Measurements from ENCODE around the gene CNOT10.
"Not testable (repeated sequence)": the region's sequence is repeated elsewhere in the genome, so short reads cannot be mapped to it uniquely, and the experiment has no call there.

CNOT10 gene

GRCh38 chr3:32759342-32759741, 74.4 kb downstream of the CNOT10 start:
- DNase-seq (ENCODE audit: low read depth), result no peak

- no peak for DNase-seq (ENCODE audit: low read depth)
Measured at GRCh38 chr3:32764481-32764880, 79.5 kb downstream of the CNOT10 start.

- DNase-seq (ENCODE audit: low read depth), result no peak
Measured at GRCh38 chr3:32778389-32778788, 93.4 kb downstream of the CNOT10 start.

DNA sequence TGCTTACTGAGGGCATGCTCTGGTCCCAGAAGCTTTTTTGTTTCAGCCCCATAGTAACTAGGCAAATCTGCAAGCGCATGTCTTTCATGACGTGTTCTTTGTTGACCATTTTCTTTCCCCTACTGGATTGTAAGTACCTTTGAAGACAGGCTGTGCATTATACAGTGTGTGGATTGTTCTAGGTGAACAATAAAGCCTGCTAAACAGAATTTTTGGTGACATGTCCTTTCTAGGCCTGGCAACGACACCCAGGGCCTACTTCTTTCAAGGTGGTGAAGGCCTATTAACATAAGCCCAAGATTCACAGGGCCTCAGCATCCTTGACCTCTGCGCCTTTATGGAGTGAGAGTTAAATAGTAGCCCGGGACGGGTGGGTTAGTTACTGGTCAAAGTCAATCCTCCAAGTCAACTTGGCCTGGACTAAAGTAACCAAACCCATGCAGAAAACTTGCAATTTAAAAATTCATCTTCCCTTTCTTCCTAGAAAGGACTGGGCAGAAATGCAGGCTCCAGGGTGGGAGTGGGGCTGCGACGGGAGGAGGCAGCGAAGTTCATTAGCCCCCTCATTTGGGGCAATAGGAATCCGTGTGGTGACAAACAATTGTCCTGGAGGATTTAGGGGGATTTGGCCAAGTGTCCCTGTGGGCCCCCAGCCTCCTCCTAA, 95.2 kb downstream of the CNOT10 start:
- no peak for DNase-seq (ENCODE audit: low read depth)

DNA sequence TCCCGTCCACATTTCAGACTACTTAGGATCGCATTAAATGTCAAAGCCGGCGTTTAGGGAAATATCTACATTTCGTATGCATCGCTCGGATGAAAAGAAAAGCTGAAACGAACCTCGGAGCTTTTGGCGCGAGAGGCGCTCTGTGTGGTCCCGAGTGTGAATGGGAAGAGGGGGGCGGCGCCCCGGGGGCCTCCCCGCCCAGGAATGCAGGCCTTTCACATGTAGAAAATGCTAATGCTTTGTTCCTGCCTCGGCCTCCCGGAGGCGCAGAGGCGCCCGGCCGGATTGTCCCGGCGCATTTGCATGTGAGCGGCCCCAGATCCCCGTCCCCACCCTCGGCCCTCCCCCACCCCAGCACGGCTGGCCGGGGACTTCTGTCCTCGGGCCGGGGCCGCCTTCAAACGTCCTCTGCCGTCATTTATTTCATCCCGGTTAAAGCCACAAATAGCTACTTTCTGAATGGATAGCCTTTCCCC, 95.8 kb downstream of the CNOT10 start:
- DNase-seq (ENCODE audit: low read depth), result peak; percentile 57

- DNase-seq (ENCODE audit: low read depth), result peak; percentile 78
Measured at GRCh38 chr3:32781211-32781968, 96.4 kb downstream of the CNOT10 start.

- not testable (repeated sequence) for DNase-seq (ENCODE audit: low read depth)
Measured at GRCh38 chr3:32781969-32782270, 96.9 kb downstream of the CNOT10 start.

DNA sequence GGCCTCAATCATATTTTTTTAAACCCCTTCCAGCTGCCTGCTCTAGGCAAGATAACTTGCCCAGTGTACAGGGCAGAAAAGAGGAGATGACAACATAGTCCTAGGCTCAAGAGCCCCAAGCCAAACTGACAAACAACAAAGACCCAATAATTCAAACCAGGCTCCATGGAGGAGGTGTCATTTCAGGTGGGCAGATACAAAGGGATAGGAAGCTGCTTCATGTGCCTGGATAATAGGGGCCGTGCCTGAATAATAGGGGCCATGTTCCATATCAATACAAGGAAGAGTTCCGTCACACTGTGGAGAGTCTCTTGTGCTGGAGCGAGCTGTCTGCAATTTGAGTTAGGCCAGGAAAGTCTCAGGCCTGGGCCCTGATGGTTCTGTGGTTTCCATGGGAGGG, 97.4 kb downstream of the CNOT10 start:
- no peak for DNase-seq (ENCODE audit: low read depth)

DNA sequence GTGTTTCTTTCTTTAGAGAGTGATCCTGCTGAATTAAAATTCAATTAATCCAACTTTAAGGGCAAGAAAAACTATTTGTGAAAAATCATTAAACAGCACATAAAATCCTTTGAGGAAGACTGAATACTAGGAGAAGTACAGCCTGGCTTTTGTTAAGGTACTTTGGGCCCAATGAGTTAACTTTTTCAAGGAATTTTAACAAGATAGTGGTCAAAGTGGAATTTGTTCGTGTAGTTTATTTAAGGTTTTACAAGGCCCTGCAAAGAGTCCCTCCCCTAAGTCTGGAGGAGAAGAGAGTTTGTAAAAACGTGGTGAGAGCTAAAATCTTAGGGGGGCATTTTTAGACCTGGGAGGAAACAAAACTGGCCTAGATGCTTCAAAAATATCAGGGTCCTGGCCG, 106.8 kb downstream of the CNOT10 start:
- DNase-seq (ENCODE audit: low read depth), result peak; percentile 61

GRCh38 chr3:32794487-32795308, 109.7 kb downstream of the CNOT10 start:
- peak; percentile 65 for DNase-seq (ENCODE audit: low read depth)

GRCh38 chr3:32796384-32796950, 111.5 kb downstream of the CNOT10 start:
- not testable (repeated sequence) for DNase-seq (ENCODE audit: low read depth)

GRCh38 chr3:32797776-32798175, 112.8 kb downstream of the CNOT10 start:
- peak; percentile 29 for DNase-seq (ENCODE audit: low read depth)

DNA sequence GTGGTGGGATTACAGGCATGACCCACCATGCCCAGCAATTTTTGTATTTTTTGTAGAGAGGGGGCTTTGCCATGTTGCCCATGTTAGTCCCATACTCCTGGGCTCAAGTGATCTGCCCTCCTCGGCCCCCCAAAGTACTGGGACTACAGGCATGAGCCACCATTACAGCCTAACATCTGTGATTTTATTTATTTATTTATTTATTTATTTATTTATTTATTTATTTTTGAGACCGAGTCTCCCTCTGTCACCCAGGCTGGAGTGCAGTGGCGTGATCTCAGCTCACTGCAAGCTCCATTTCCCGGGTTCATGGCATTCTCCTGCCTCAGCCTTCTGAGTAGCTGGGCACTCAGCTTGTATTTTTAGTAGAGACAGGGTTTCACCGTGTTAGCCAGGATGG, 116.5 kb downstream of the CNOT10 start:
- not testable (repeated sequence) for DNase-seq (ENCODE audit: low read depth)

DNA sequence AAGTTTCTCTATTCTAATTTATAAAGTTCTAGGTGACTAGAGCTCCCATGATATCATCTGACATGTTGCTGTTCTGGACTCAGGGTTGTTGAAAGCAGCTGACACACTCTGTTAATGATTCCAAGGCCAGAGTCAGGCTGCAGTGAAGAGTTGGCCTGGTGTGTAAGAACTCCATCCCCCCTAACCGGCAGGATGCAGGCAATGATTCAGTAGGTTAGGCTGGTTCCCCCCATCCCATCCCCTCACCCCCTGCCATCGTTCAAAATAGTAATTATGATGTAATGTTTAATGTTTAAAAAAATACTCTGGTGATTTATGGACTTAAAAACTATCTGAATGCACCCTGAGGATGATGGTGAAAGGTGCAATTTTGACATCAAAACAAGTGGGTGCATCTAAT, 128.2 kb downstream of the CNOT10 start:
- no peak for DNase-seq (ENCODE audit: low read depth)

DNA sequence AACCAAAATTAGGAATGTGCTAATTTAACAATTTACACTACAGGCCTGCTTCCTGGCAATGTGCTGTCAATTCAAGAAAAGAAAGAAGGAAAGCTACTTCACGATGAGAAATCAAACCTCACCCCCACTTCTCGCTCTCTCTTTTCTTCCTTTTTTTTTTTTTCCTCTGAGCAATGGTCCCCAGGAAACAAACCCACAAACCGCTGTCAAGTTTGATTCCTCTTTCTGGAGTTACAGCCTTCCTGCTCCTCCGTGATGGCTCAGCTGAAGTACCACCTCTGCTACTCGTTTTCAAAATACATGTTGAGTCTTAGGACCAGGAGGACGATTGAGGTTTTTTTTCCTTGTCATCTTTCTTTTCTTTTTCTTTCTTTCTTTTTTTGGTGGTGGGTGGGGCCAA, 129.4 kb downstream of the CNOT10 start:
- no peak for DNase-seq (ENCODE audit: low read depth)

- DNase-seq (ENCODE audit: low read depth), result no peak
Measured at GRCh38 chr3:32815841-32816438, 131.0 kb downstream of the CNOT10 start.

- peak; percentile 22 for DNase-seq (ENCODE audit: low read depth)
Measured at GRCh38 chr3:32816439-32817256, 131.7 kb downstream of the CNOT10 start.

- DNase-seq (ENCODE audit: low read depth), result no peak
Measured at GRCh38 chr3:32817257-32817557, 132.2 kb downstream of the CNOT10 start.

- no peak for DNase-seq (ENCODE audit: low read depth)
Measured at GRCh38 chr3:32817558-32818228, 132.7 kb downstream of the CNOT10 start, which contains the start of gene TRIM71. TSS of gene TRIM71 (plus strand) at chr3:32817997. CDS start at chr3:32818081, 84 bp downstream.

- no peak for DNase-seq (ENCODE audit: low read depth)
Measured at GRCh38 chr3:32818229-32818969, 133.4 kb downstream of the CNOT10 start.

All from EH (cell line).